PC-9 (cell line): ENCODE results near the gene CTNNB1. TPM values are rescaled to one million over a fixed set of nuclear protein-coding genes. Genes with fewer than 3 reads are reported as not detected.

Experiments
- BruUV-seq: library from RNA; stranded (reverse); fragments of 400-500 nt; replicated peaks from 2 replicates; lab custom pipeline; 2021; lab: Mats Ljungman, UMichigan
- CTCF ChIA-PET: fragments of 300-600 bp; sonication (Branson Sonifier 250); formaldehyde crosslinking; loops from one replicate; lab custom pipeline; 2022; ENCODE audit warnings: antibody characterized with exemption; lab: Charles Lee
- POLR2A ChIA-PET: fragments of 300-600 bp; sonication (Branson Sonifier 250); formaldehyde crosslinking; loops from one replicate; lab custom pipeline; 2022; ENCODE audit warnings: antibody characterized with exemption; ENCODE audit not compliant: unreplicated experiment; lab: Charles Lee
- DNase-seq, 2 experiments: peaks; one replicate each; pipeline versions ENCODE4 v3.0.0 to v3.0.0-alpha.2; 2015 to 2022; ENCODE audit warnings: mixed read lengths in 1 of 2
- H2AFZ ChIP-seq: fragments of 200-600 bp; sonication (generic); 2 replicates; pipeline ENCODE4 v1.8.1; 2017; ENCODE audit warnings: antibody characterized with exemption
- H3F3A ChIP-seq: fragments of 200-600 bp; sonication (generic); 2 replicates; pipeline ENCODE4 v1.8.1; 2017; ENCODE audit warnings: antibody characterized with exemption, mild to moderate bottlenecking, low read depth; ENCODE audit not compliant: insufficient read depth
- H3K27ac ChIP-seq: fragments of 200-600 bp; sonication (generic); 2 replicates; pipeline ENCODE4 v1.6.1; 2016; ENCODE audit warnings: mixed run types
- H3K27me3 ChIP-seq: fragments of 200-600 bp; sonication (generic); 2 replicates; pipeline ENCODE4 v1.6.1; 2016; ENCODE audit warnings: low read depth, mixed run types; ENCODE audit not compliant: insufficient read depth
- H3K36me3 ChIP-seq: fragments of 200-600 bp; sonication (generic); 2 replicates; pipeline ENCODE4 v1.6.1; 2016; ENCODE audit warnings: low read depth, mixed run types
- H3K4me1 ChIP-seq: fragments of 200-600 bp; sonication (generic); replicated peaks from 2 replicates; pipeline ENCODE4 v1.6.1; 2016; ENCODE audit warnings: mixed run types; ENCODE audit not compliant: insufficient read depth
- H3K4me2 ChIP-seq: fragments of 200-600 bp; sonication (generic); 2 replicates; pipeline ENCODE4 v1.6.1; 2017; ENCODE audit warnings: mixed run types
- H3K4me3 ChIP-seq: fragments of 200-600 bp; sonication (generic); 2 replicates; pipeline ENCODE4 v1.6.1; 2016; ENCODE audit warnings: mixed run types
- H3K79me2 ChIP-seq: fragments of 200-600 bp; sonication (generic); 2 replicates; pipeline ENCODE4 v1.6.1; 2017; ENCODE audit warnings: low read depth, mixed run types
- H3K9me2 ChIP-seq: fragments of 200-600 bp; sonication (generic); 2 replicates; pipeline ENCODE4 v1.8.1; 2017; ENCODE audit warnings: mild to moderate bottlenecking; ENCODE audit not compliant: insufficient read depth
- H3K9me3 ChIP-seq: fragments of 200-600 bp; sonication (generic); 2 replicates; pipeline ENCODE4 v1.8.1; 2016; ENCODE audit warnings: low read depth; ENCODE audit not compliant: insufficient read depth
- H4K20me1 ChIP-seq: fragments of 200-600 bp; sonication (generic); 2 replicates; pipeline ENCODE4 v1.8.1; 2017; ENCODE audit not compliant: insufficient read depth
- CTCF ChIP-seq: fragments of 200-600 bp; sonication (generic); conservative IDR thresholded peaks from 2 replicates; pipeline ENCODE4 v1.6.1; 2017; ENCODE audit warnings: mixed run types, antibody characterized with exemption, mild to moderate bottlenecking, moderate library complexity
- EZH2 ChIP-seq: fragments of 200-600 bp; sonication (generic); IDR thresholded peaks from 2 replicates; pipeline ENCODE4 v1.8.0; 2017; ENCODE audit warnings: antibody characterized with exemption, low read depth
- intact Hi-C: fragments of 100-400 bp; cut with micrococcal nuclease; formaldehyde crosslinking; loops from one replicate; pipeline ENCODE4 v1.10.0; 2022; ENCODE audit not compliant: unreplicated experiment
- total RNA-seq: library from RNA; stranded (reverse); gene quantifications from 2 replicates; pipeline ENCODE4 v1.2.3, GENCODE V29; 2021

Gene CTNNB1
- total RNA-seq, 1 experiment from 2014 or later, result 251 TPM

DNA sequence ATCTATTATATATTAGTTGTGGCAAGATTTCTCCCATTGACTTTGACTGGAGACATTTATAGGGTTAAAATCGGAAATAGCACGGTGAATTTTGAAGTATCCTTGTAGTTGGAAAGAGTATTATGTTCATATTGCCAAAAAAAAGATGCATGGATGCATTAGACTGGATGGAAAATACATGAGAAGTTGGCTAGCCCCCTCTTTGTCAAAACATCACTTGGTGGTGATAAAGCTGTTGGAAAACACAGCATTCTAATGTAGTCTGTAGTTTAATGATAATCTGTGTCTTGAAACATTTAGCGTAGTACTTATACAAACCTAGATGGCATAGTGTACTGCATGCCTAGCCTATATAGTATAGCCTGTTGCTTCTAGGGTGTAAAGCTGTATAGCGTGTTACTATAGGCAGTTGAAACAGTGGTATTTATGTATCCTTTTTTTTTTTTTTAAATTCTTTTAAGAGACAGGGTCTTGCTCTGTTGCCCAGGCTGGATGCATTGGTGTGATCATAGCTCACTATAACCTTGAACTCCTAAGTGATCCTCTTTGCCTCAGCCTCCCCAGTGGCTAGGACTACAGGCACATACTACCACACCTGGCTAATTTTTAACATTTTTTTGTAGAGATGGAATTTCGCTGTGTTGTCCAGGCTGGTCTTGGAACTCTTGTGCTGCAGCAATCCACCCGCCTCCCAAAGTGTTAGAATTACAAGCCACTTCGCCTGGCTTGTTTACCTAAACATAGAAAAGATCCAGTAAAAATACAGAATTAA is 21.8 kb downstream of the CTNNB1 start:
- intact Hi-C loops, result no loop called here
- CTCF ChIA-PET, result no interaction called here

DNA sequence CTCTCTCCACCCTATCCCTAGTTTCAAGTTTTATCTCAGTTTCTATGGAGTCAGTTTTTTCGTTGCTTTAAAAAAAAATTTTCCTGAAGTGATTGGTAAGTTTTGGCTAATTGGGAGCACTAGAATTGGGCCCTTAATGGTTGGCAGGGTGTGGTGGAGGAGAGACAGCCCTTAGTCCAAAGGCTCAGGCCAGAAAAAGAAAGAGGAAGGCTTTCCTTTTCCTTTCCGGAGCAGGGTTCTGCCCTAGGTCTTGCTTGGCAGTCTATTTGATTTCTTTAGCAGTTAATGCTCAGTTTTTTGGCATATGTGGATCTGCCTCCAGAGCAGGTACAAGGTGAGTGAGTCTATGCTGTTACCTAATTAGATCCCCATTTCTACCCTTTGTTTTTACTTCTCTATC is 22.7 kb downstream of the CTNNB1 start:
- Histone ChIP-seq H3K4me1 (no peaks in the 10 kb centered on the region), H2AFZ (no peak overlapping the region), H3K4me3 (no peak overlapping the region), H3K9me3 (no peaks in the 10 kb centered on the region), H3K27ac (no peak overlapping the region), H3K79me2 (peaks cover 89% of the 10 kb centered on the region), H3K36me3 (peaks cover 21% of the 10 kb centered on the region), H3K4me2 (no peak overlapping the region), H4K20me1 (peaks cover 61% of the 10 kb centered on the region), H3K27me3 (no peaks in the 10 kb centered on the region), H3K9me2 (no peaks in the 10 kb centered on the region), H3F3A (peaks cover 7% of the 10 kb centered on the region; the same call in 1 of the 2 replicates)
- ChIA-PET POLR2A (no interaction called here), CTCF (no interaction called here)
- no peak for DNase-seq
- no peak for TF ChIP-seq EZH2
- no peak for TF ChIP-seq CTCF
- intact Hi-C loops, result no loop called here
- no TSS peak for BruUV-seq

More for the DNA sequence above, 21.8 kb downstream of the CTNNB1 start:
- Histone ChIP-seq H3K4me1 (no peaks in the 10 kb centered on the region), H3K9me3 (no peaks in the 10 kb centered on the region), H3K79me2 (peaks cover 89% of the 10 kb centered on the region), H4K20me1 (peaks cover 67% of the 10 kb centered on the region), H3K27me3 (no peaks in the 10 kb centered on the region), H3K4me3 (no peak overlapping the region), H3K36me3 (peaks cover 21% of the 10 kb centered on the region; the same call in 1 of the 2 replicates), H3F3A (peaks cover 7% of the 10 kb centered on the region; the same call in 1 of the 2 replicates), H2AFZ (no peak overlapping the region), H3K4me2 (no peak overlapping the region), H3K27ac (no peak overlapping the region), H3K9me2 (no peaks in the 10 kb centered on the region)
- no peak for TF ChIP-seq CTCF
- TF ChIP-seq EZH2, result no peak
- POLR2A ChIA-PET, result no interaction called here
- no peak for DNase-seq
- no TSS peak for BruUV-seq

DNA sequence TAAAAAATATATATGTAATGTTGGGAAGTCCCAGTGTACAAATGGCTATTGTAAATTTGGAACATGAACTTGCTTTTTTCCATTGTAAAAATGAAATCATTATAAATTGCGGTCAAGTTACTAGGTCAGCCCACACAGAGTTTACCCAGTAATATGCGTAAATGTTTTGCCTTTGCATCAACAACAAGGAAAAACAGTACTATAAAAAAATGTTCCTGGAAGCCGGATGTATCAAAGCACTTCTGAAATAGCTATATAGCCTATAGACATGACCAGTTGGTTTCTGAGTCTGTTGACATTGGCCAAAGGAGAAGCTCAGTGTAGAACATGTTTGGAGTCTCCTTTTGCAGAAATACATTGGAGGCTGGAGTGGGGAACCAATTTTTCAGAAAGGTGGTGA is 23.2 kb downstream of the CTNNB1 start:
- H2AFZ ChIP-seq, result no peak overlapping the region
- intact Hi-C loops, result no loop called here
- ChIA-PET POLR2A (no interaction called here), CTCF (no interaction called here)
- no peaks in the 10 kb centered on the region for H3K9me3 ChIP-seq
- peaks cover 7% of the 10 kb centered on the region; the same call in 1 of the 2 replicates for H3F3A ChIP-seq
- peaks cover 61% of the 10 kb centered on the region for H4K20me1 ChIP-seq
- H3K4me1 ChIP-seq, result no peaks in the 10 kb centered on the region
- TF ChIP-seq CTCF, result no peak
- TF ChIP-seq EZH2, result no peak
- peaks cover 25% of the 10 kb centered on the region for H3K36me3 ChIP-seq
- no peak for DNase-seq
- no peak overlapping the region for H3K27ac ChIP-seq
- H3K4me2 ChIP-seq, result no peak overlapping the region
- peaks cover 84% of the 10 kb centered on the region for H3K79me2 ChIP-seq
- H3K9me2 ChIP-seq, result no peaks in the 10 kb centered on the region
- no TSS peak for BruUV-seq
- H3K27me3 ChIP-seq, result no peaks in the 10 kb centered on the region
- no peak overlapping the region for H3K4me3 ChIP-seq
